HepG2 (cell line): ENCODE measurements around the gene PLPP7. TPM values are rescaled to one million over a fixed set of nuclear protein-coding genes. Genes with fewer than 3 reads are reported as not detected.

Experiments used
- ATAC-seq: fragments of 200-7000 bp; cut with Tn5 transposase; 3 replicates; pipeline ENCODE4 v1.9.1; 2020; ENCODE audit warnings: mild to moderate bottlenecking, moderate library complexity
- BruUV-seq: library from RNA; stranded (reverse); fragments of 400-500 nt; replicated peaks from 2 replicates; lab custom pipeline; 2021; lab: Mats Ljungman, UMichigan
- CTCF ChIA-PET: fragments of 300-600 bp; formaldehyde crosslinking; extraction: SDS; loops from one replicate; lab custom pipeline; 2021; ENCODE audit warnings: low total read pairs, inconsistent platforms, low intra/inter-chr PET ratio; lab: Yijun Ruan, JAX
- POLR2A ChIA-PET: fragments of 350-600 bp; sonication (Branson Sonifier 250); formaldehyde crosslinking; loops from one replicate; lab custom pipeline; 2020; ENCODE audit warnings: antibody characterized with exemption, inconsistent platforms; lab: Yijun Ruan, JAX
- DNase-seq: peaks from one replicate; pipeline ENCODE4 v3.0.0-alpha.2; 2015; ENCODE audit warnings: low spot score
- FAIRE-seq: peaks from 3 replicates; lab custom pipeline; 2011; peaks lifted over from hg19 to GRCh38; lab: Jason Lieb, UNC
- H2AFZ ChIP-seq: one replicate; pipeline ENCODE4 v1.6.1; 2011; ENCODE audit warnings: low read length, inconsistent platforms
- H3K27ac ChIP-seq: fragments of 300-600 bp; 3 replicates; pipeline ENCODE4 v1.8.0; 2011; ENCODE audit warnings: mixed run types, mild to moderate bottlenecking, mixed read lengths, low read length, inconsistent platforms; ENCODE audit not compliant: insufficient read depth; ENCODE audit errors: extremely low read length
- H3K27me3 ChIP-seq, 2 experiments: fragments of 200-600 bp in 1 of 2; 2 replicates in 1 of 2; 3 replicates in 1 of 2; pipeline versions ENCODE4 v1.6.0 to v1.8.0; 2011; ENCODE audit warnings: low read length in 2 of 2, mild to moderate bottlenecking in 2 of 2, moderate library complexity in 2 of 2, inconsistent platforms in 1 of 2; ENCODE audit not compliant: insufficient read depth in 2 of 2, control insufficient read depth in 1 of 2
- H3K36me3 ChIP-seq, 2 experiments: fragments of 200-600 bp in 1 of 2; replicated peaks in 1 of 2; 2 replicates in 1 of 2; 3 replicates in 1 of 2; pipeline versions ENCODE4 v1.5.1 to v1.8.0; 2011; ENCODE audit warnings: low read length in 2 of 2, inconsistent platforms in 1 of 2; ENCODE audit not compliant: insufficient read depth in 2 of 2, control insufficient read depth in 1 of 2
- H3K4me1 ChIP-seq: 2 replicates; pipeline ENCODE4 v1.5.1; 2012; ENCODE audit warnings: low read length, inconsistent platforms; ENCODE audit not compliant: insufficient read depth
- H3K4me2 ChIP-seq: 2 replicates; pipeline ENCODE4 v1.6.0; 2011; ENCODE audit warnings: low read depth, low read length, inconsistent platforms
- H3K4me3 ChIP-seq, 3 experiments: fragments of 200-600 bp in 1 of 3; sonication (generic), shearing (Covaris generic) in 1 of 3; replicated peaks in 1 of 3; 2 replicates each; pipeline ENCODE4 v1.5.1; 2011 to 2016; ENCODE audit warnings: low read length in 3 of 3, inconsistent platforms in 2 of 3, low read depth in 2 of 3, mild to moderate bottlenecking in 2 of 3, control low read depth in 1 of 3, mixed read lengths in 1 of 3; ENCODE audit not compliant: insufficient read depth in 1 of 3
- H3K79me2 ChIP-seq: one replicate; pipeline ENCODE4 v1.6.1; 2011; ENCODE audit warnings: low read length, inconsistent platforms; ENCODE audit not compliant: insufficient read depth
- H3K9ac ChIP-seq: 2 replicates; pipeline ENCODE4 v1.6.0; 2011; ENCODE audit warnings: mild to moderate bottlenecking, low read depth, low read length, inconsistent platforms; ENCODE audit not compliant: insufficient read depth
- H3K9me3 ChIP-seq: 2 replicates; pipeline ENCODE4 v1.5.1; 2012; ENCODE audit warnings: mild to moderate bottlenecking, low read length
- H4K20me1 ChIP-seq: 2 replicates; pipeline ENCODE4 v1.6.0; 2011; ENCODE audit warnings: inconsistent platforms, mild to moderate bottlenecking, low read length, moderate library complexity; ENCODE audit not compliant: insufficient read depth
- DRAP1 ChIP-seq: IDR thresholded peaks from 2 replicates; pipeline ENCODE4 v1.6.1; 2016; ENCODE audit warnings: missing genetic modification reagents, missing compliant biosample characterization
- ZNF232 ChIP-seq: sonication (generic); formaldehyde crosslinking; IDR thresholded peaks from 2 replicates; pipeline ENCODE4 v1.4.0; 2020; ENCODE audit warnings: missing genetic modification reagents, borderline replicate concordance
- WGBS: methylation state at CpG from one replicate; pipeline ENCODE4 v1.1.6; 2017; ENCODE audit warnings: low lambda C conversion rate; 5-methylcytosine and 5-hydroxymethylcytosine counted together
- in situ Hi-C: cut with HindIII; loops from 2 replicates; pipeline ENCODE4 v1.10.0; 2017; ENCODE audit warnings: low pct_unique_long_range_greater_than_20kb; ENCODE audit not compliant: extremely low pct_ligation_motif_present
- intact Hi-C: fragments of 100-400 bp; cut with micrococcal nuclease; formaldehyde crosslinking; loops from one replicate; pipeline ENCODE4 v1.10.0; 2022; ENCODE audit not compliant: unreplicated experiment
- polyA plus RNA-seq, 8 experiments: library from polyadenylated mRNA; depleted of rRNA in 3 of 8; stranded (reverse) in 7 of 8; unstranded in 1 of 8; fragments of >200 nt; fragmentation: Illumina TruSeq in 4 of 8; extraction: Trizol in 4 of 8; gene quantifications; 2 replicates each; pipeline versions ENCODE4 v1.2.1 to v1.2.3, GENCODE V29; 2011 to 2016; ENCODE audit warnings: low read depth in 4 of 8, missing spikeins in 1 of 8, mixed read lengths in 1 of 8; ENCODE audit not compliant: insufficient read depth in 1 of 8
- total RNA-seq, 5 experiments: library from RNA; depleted of rRNA; stranded (reverse); fragments of >200 nt; fragmentation: Illumina TruSeq; extraction: Trizol; gene quantifications; 2 replicates each; pipeline ENCODE4 v1.2.3, GENCODE V29; 2016; ENCODE audit warnings: low read depth in 1 of 5

The PLPP7 gene
- total and polyA plus RNA-seq, 2 of the 13 experiments (the other 11 are each of a cell fraction or from before 2014, with no cell fraction given) = 0.33 to 1.2 TPM

GRCh38 chr9:131358556-131358955 lies 69.0 kb downstream of the PLPP7 start:
- no peak overlapping the region for H2AFZ ChIP-seq
- ATAC-seq = no peak
- no peak overlapping the region for H3K4me2 ChIP-seq
- H3K9me3 ChIP-seq = no peaks in the 10 kb centered on the region
- H3K4me1 ChIP-seq = peaks cover 9% of the 10 kb centered on the region
- POLR2A ChIA-PET = no interaction called here
- H3K36me3 ChIP-seq = no peaks in the 10 kb centered on the region
- TF ChIP-seq DRAP1 (CRISPR knock-in tag) = no peak
- TF ChIP-seq ZNF232 (CRISPR knock-in tag) = no peak
- no peaks in the 10 kb centered on the region for H4K20me1 ChIP-seq
- no peak overlapping the region for H3K9ac ChIP-seq
- no peaks in the 10 kb centered on the region for H3K79me2 ChIP-seq
- BruUV-seq = no TSS peak
- 68% methylated on average over 10 of the region's 10 CpGs for WGBS
- intact Hi-C loops (no loop called here), in situ Hi-C loops (no loop called here)
- H3K27me3 ChIP-seq = no peaks in the 10 kb centered on the region
- FAIRE-seq = no peak
- DNase-seq = no peak
- no peak overlapping the region for H3K27ac ChIP-seq
- H3K4me3 ChIP-seq = no peak overlapping the region
- CTCF ChIA-PET = no interaction called here

Other genes starting within 250 kb of the PLPP7 start
- gene AIF1L, start 193.2 kb upstream of the PLPP7 start, total RNA-seq (2016; rRNA removed; fragmentation: Illumina TruSeq; extraction: Trizol) = 36.5 and 42.7 TPM in 2 replicates
- 12.1 and 12.4 TPM in 2 replicates for gene AIF1L, start 193.2 kb upstream of the PLPP7 start, polyA plus RNA-seq (2011; rRNA removed)
- 16.0 and 30.5 TPM in 2 replicates for gene NUP214, start 164.1 kb upstream of the PLPP7 start, total RNA-seq (2016; rRNA removed; fragmentation: Illumina TruSeq; extraction: Trizol)
- gene NUP214, start 164.1 kb upstream of the PLPP7 start, polyA plus RNA-seq (2011; rRNA removed) = 8.4 and 9.4 TPM in 2 replicates
- gene FAM78A, start 13.2 kb upstream of the PLPP7 start, total RNA-seq (2016; rRNA removed; fragmentation: Illumina TruSeq; extraction: Trizol) = 0.14 and 0.18 TPM in 2 replicates
- gene FAM78A, start 13.2 kb upstream of the PLPP7 start, polyA plus RNA-seq (2011; rRNA removed) = 0.51 and 0.62 TPM in 2 replicates
- 37.4 TPM in 2 replicates for gene PRRC2B, start 104.4 kb downstream of the PLPP7 start, total RNA-seq (2016; rRNA removed; fragmentation: Illumina TruSeq; extraction: Trizol)
- 18.9 and 20.8 TPM in 2 replicates for gene PRRC2B, start 104.4 kb downstream of the PLPP7 start, polyA plus RNA-seq (2011; rRNA removed)
- gene POMT1, start 213.2 kb downstream of the PLPP7 start, total RNA-seq (2016; rRNA removed; fragmentation: Illumina TruSeq; extraction: Trizol) = 6.3 and 21.6 TPM in 2 replicates
- gene POMT1, start 213.2 kb downstream of the PLPP7 start, polyA plus RNA-seq (2011; rRNA removed) = 22.7 and 27.1 TPM in 2 replicates
- 24.1 and 25.3 TPM in 2 replicates for gene UCK1, start 241.5 kb downstream of the PLPP7 start, total RNA-seq (2016; rRNA removed; fragmentation: Illumina TruSeq; extraction: Trizol)
- 11.0 and 15.3 TPM in 2 replicates for gene UCK1, start 241.5 kb downstream of the PLPP7 start, polyA plus RNA-seq (2011; rRNA removed)